ENCODE results near the gene HNRNPLL.
A peak's percentile ranks its signal among the peaks of the same experiment; 100 is the strongest.

The HNRNPLL gene

GRCh38 chr2:38523728-38524437 lies 78.8 kb downstream of the HNRNPLL start:
- Histone ChIP-seq H3K4me1 (ENCODE audit: control insufficient read depth in 1 of 2, insufficient read depth in 2 of 2, low read length in 2 of 2) (peaks cover 0 to 25% of the 10 kb centered on the region in 2 donors), H3K27me3 (ENCODE audit: low read depth, low read length) (no peaks in the 10 kb centered on the region), H3K36me3 (ENCODE audit: control insufficient read depth in 1 of 2, insufficient read depth in 2 of 2, low read length in 2 of 2) (no peaks in the 10 kb centered on the region), H3K9me3 (ENCODE audit: control insufficient read depth in 1 of 2, low read length in 2 of 2) (no peaks in the 10 kb centered on the region), H3K4me3 (ENCODE audit: low read depth in 1 of 2, low read length in 2 of 2) (no peak overlapping the region), H3K27ac (ENCODE audit: low read length) (no peak overlapping the region)

- peaks cover 0 to 17% of the 10 kb centered on the region in 2 donors for H3K4me1 ChIP-seq (ENCODE audit: control insufficient read depth in 1 of 2, insufficient read depth in 2 of 2, low read length in 2 of 2)
- no peak overlapping the region for H3K27ac ChIP-seq (ENCODE audit: low read length)
- H3K27me3 ChIP-seq (ENCODE audit: low read depth, low read length), result no peaks in the 10 kb centered on the region
- no peak overlapping the region for H3K4me3 ChIP-seq (ENCODE audit: low read depth in 1 of 2, low read length in 2 of 2)
- no peaks in the 10 kb centered on the region for H3K36me3 ChIP-seq (ENCODE audit: control insufficient read depth in 1 of 2, insufficient read depth in 2 of 2, low read length in 2 of 2)
- no peaks in the 10 kb centered on the region for H3K9me3 ChIP-seq (ENCODE audit: control insufficient read depth in 1 of 2, low read length in 2 of 2)
Measured at GRCh38 chr2:38522754-38523349, 79.9 kb downstream of the HNRNPLL start.

- H3K9me3 ChIP-seq (ENCODE audit: control insufficient read depth in 1 of 2, low read length in 2 of 2), result no peaks in the 10 kb centered on the region
- no peaks in the 10 kb centered on the region for H3K27me3 ChIP-seq (ENCODE audit: low read depth, low read length)
- no peak overlapping the region for H3K27ac ChIP-seq (ENCODE audit: low read length)
- H3K4me1 ChIP-seq (ENCODE audit: control insufficient read depth in 1 of 2, insufficient read depth in 2 of 2, low read length in 2 of 2), result peaks cover 0 to 15% of the 10 kb centered on the region in 2 donors
- no peaks in the 10 kb centered on the region for H3K36me3 ChIP-seq (ENCODE audit: control insufficient read depth in 1 of 2, insufficient read depth in 2 of 2, low read length in 2 of 2)
- no peak overlapping the region for H3K4me3 ChIP-seq (ENCODE audit: low read depth in 1 of 2, low read length in 2 of 2)
Measured at GRCh38 chr2:38521835-38522234, 80.9 kb downstream of the HNRNPLL start.

GRCh38 chr2:38517284-38517683 lies 85.4 kb downstream of the HNRNPLL start:
- Histone ChIP-seq H3K4me3 (ENCODE audit: low read depth in 1 of 2, low read length in 2 of 2) (no peak overlapping the region), H3K27ac (ENCODE audit: low read length) (no peak overlapping the region), H3K4me1 (ENCODE audit: control insufficient read depth in 1 of 2, insufficient read depth in 2 of 2, low read length in 2 of 2) (no peaks in the 10 kb centered on the region), H3K9me3 (ENCODE audit: control insufficient read depth in 1 of 2, low read length in 2 of 2) (no peaks in the 10 kb centered on the region), H3K27me3 (ENCODE audit: low read depth, low read length) (no peaks in the 10 kb centered on the region), H3K36me3 (ENCODE audit: control insufficient read depth in 1 of 2, insufficient read depth in 2 of 2, low read length in 2 of 2) (no peaks in the 10 kb centered on the region)

- no peak overlapping the region for H3K4me3 ChIP-seq (ENCODE audit: low read depth in 1 of 2, low read length in 2 of 2)
- H3K9me3 ChIP-seq (ENCODE audit: control insufficient read depth in 1 of 2, low read length in 2 of 2), result no peaks in the 10 kb centered on the region
- H3K4me1 ChIP-seq (ENCODE audit: control insufficient read depth in 1 of 2, insufficient read depth in 2 of 2, low read length in 2 of 2), result no peaks in the 10 kb centered on the region
- no peak overlapping the region for H3K27ac ChIP-seq (ENCODE audit: low read length)
- no peaks in the 10 kb centered on the region for H3K36me3 ChIP-seq (ENCODE audit: control insufficient read depth in 1 of 2, insufficient read depth in 2 of 2, low read length in 2 of 2)
- no peaks in the 10 kb centered on the region for H3K27me3 ChIP-seq (ENCODE audit: low read depth, low read length)
Measured at GRCh38 chr2:38516526-38516925, 86.2 kb downstream of the HNRNPLL start.

- H3K27me3 ChIP-seq (ENCODE audit: low read depth, low read length), result no peaks in the 10 kb centered on the region
- no peaks in the 10 kb centered on the region for H3K36me3 ChIP-seq (ENCODE audit: control insufficient read depth in 1 of 2, insufficient read depth in 2 of 2, low read length in 2 of 2)
- no peaks in the 10 kb centered on the region for H3K9me3 ChIP-seq (ENCODE audit: control insufficient read depth in 1 of 2, low read length in 2 of 2)
- peak overlapping the region in 1 of 2 donors; percentile 46 for H3K4me3 ChIP-seq (ENCODE audit: low read depth in 1 of 2, low read length in 2 of 2)
- no peaks in the 10 kb centered on the region for H3K4me1 ChIP-seq (ENCODE audit: control insufficient read depth in 1 of 2, insufficient read depth in 2 of 2, low read length in 2 of 2)
- H3K27ac ChIP-seq (ENCODE audit: low read length), result peak overlapping the region; percentile 58
Measured at GRCh38 chr2:38516122-38516521, 86.6 kb downstream of the HNRNPLL start.

GRCh38 chr2:38515155-38516074 lies 87.3 kb downstream of the HNRNPLL start:
- Histone ChIP-seq H3K9me3 (ENCODE audit: control insufficient read depth in 1 of 2, low read length in 2 of 2) (no peaks in the 10 kb centered on the region), H3K27ac (ENCODE audit: low read length) (peak overlapping the region; percentile 78), H3K27me3 (ENCODE audit: low read depth, low read length) (no peaks in the 10 kb centered on the region), H3K4me1 (ENCODE audit: control insufficient read depth in 1 of 2, insufficient read depth in 2 of 2, low read length in 2 of 2) (no peaks in the 10 kb centered on the region), H3K36me3 (ENCODE audit: control insufficient read depth in 1 of 2, insufficient read depth in 2 of 2, low read length in 2 of 2) (no peaks in the 10 kb centered on the region), H3K4me3 (ENCODE audit: low read depth in 1 of 2, low read length in 2 of 2) (peak overlapping the region in 1 of 2 donors; percentile 46)

GRCh38 chr2:38514603-38515154 lies 88.0 kb downstream of the HNRNPLL start:
- no peak overlapping the region for H3K4me3 ChIP-seq (ENCODE audit: low read depth in 1 of 2, low read length in 2 of 2)
- H3K9me3 ChIP-seq (ENCODE audit: control insufficient read depth in 1 of 2, low read length in 2 of 2), result no peaks in the 10 kb centered on the region
- no peaks in the 10 kb centered on the region for H3K36me3 ChIP-seq (ENCODE audit: control insufficient read depth in 1 of 2, insufficient read depth in 2 of 2, low read length in 2 of 2)
- H3K27ac ChIP-seq (ENCODE audit: low read length), result peak overlapping the region; percentile 78
- H3K27me3 ChIP-seq (ENCODE audit: low read depth, low read length), result no peaks in the 10 kb centered on the region
- H3K4me1 ChIP-seq (ENCODE audit: control insufficient read depth in 1 of 2, insufficient read depth in 2 of 2, low read length in 2 of 2), result peaks cover 0 to 1% of the 10 kb centered on the region in 2 donors

- no peak overlapping the region for H3K27ac ChIP-seq (ENCODE audit: low read length)
- no peaks in the 10 kb centered on the region for H3K27me3 ChIP-seq (ENCODE audit: low read depth, low read length)
- no peaks in the 10 kb centered on the region for H3K36me3 ChIP-seq (ENCODE audit: control insufficient read depth in 1 of 2, insufficient read depth in 2 of 2, low read length in 2 of 2)
- no peaks in the 10 kb centered on the region for H3K9me3 ChIP-seq (ENCODE audit: control insufficient read depth in 1 of 2, low read length in 2 of 2)
- no peak overlapping the region for H3K4me3 ChIP-seq (ENCODE audit: low read depth in 1 of 2, low read length in 2 of 2)
- H3K4me1 ChIP-seq (ENCODE audit: control insufficient read depth in 1 of 2, insufficient read depth in 2 of 2, low read length in 2 of 2), result peaks cover 5 to 15% of the 10 kb centered on the region in 2 donors
Measured at GRCh38 chr2:38512211-38512610, 90.5 kb downstream of the HNRNPLL start.

Measured in muscle layer of duodenum (tissue), 2 donors.